HG02938 (cell line): Measurements from ENCODE around the gene CSNK1D.
"Not testable (repeated sequence)": the region's sequence is repeated elsewhere in the genome, so short reads cannot be mapped to it uniquely, and the experiment has no call there.

ENCODE experiments used
- ATAC-seq: cut with Tn5 transposase; IDR thresholded peaks from one replicate; pipeline ENCODE4 v1.9.1; 2021; ENCODE audit warnings: mild to moderate bottlenecking, moderate library complexity; ENCODE audit not compliant: unreplicated experiment

CSNK1D gene

GRCh38 chr17:82275326-82275725 lies 1.8 kb upstream of the CSNK1D start:
- ATAC-seq: no peak

DNA sequence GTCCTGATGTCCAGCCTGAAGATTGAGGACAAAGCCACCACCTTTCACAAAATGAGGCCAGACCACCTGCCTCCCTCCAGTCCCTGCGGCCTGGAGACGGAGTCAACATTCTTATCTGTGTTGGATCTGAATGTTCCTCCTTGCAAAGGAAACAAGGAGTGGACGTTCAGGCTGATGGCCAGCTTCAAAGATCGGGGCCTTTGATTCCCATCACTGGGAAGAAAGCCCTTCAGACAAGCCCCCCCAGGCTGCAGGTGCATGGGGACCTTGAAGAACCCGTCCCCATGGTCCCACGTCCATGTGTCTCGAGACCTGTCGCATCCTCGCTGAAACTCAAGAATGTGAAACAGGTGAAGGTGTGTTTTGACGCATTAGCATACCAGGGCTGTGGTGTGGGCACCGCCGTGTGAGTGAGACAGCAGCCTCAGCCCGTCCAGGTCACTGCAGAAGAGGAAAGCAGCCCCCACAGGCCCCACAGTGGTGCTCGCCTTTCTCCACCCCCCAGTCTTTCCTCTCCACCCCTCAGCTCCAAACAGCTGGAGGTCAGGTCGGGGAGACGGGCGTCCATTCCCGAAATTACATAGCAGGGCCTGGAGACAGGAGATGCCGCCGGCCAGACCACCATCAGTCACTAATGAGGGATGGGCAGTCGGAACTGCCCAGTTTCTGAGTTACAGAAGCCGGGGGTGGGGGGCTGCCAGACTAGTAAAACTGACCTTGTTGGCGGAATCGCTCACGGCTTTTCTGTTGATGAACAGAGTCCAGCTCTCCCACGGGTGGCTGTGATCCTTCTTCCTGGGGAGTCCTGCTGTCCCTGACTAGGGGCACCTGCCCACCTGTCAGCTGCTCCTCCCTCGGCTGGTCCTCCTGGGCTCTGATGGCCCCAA lies 877 bp upstream of the CSNK1D start:
- ATAC-seq: no peak

- no peak for ATAC-seq
Observed at GRCh38 chr17:82272495-82273326, 789 bp downstream of the CSNK1D start.

DNA sequence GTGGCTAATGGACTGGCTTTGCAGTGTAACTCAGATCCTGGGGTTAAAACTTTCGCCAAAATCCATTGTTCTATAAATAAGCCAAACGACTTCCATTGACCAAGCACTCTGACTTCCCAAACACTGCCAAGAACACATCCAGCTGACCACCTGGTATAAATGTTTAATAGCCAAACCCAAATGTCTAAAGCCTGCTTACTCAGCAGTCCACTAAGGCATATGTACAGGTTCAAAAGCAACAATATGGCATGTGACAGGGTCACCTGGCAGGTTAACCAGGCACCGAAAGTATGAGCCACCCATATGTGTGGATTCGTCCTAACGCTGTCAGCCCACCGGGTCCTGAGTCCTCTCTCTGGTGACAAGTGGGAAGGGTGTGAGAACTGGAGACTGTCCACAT lies 2.1 kb downstream of the CSNK1D start:
- ATAC-seq: no peak

- ATAC-seq: no peak
Observed at GRCh38 chr17:82270651-82271050, 2.8 kb downstream of the CSNK1D start.

- no peak for ATAC-seq
Observed at GRCh38 chr17:82269882-82270500, 3.5 kb downstream of the CSNK1D start.

DNA sequence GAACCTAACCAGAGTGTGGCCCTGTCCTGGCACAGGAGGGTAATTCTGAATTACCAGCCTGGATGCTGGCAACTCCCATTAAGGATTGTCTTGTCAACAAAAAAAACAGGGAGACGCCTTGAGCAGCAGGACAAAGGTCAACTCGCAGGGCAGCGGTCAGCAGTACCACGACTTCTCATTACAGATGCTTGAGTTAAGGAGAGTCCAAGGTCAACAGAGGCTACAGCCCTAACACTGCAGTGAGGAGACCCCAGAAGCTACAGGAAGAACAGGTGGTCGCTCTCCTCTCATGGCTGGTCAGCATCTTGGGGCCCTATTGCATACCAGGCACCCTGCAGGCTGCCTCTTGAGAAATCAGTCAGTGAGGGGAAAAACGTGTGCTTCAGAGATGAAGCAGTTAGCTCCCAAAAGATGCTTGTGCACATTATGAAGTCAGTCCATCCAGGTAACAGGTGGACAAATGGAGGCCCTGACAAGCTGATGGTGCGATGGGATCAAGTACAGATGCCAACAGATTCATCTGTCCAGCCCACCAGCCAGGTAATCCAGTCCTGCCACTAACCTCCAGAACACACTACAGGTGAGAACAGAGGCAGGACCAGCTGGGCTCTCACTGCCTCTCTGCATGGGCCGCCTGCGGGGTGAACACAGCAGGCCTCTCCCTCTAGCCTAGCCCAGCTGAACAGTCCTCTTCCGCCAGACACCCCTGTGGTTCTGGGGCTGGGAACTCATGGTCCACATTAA lies 4.2 kb downstream of the CSNK1D start:
- ATAC-seq: no peak

DNA sequence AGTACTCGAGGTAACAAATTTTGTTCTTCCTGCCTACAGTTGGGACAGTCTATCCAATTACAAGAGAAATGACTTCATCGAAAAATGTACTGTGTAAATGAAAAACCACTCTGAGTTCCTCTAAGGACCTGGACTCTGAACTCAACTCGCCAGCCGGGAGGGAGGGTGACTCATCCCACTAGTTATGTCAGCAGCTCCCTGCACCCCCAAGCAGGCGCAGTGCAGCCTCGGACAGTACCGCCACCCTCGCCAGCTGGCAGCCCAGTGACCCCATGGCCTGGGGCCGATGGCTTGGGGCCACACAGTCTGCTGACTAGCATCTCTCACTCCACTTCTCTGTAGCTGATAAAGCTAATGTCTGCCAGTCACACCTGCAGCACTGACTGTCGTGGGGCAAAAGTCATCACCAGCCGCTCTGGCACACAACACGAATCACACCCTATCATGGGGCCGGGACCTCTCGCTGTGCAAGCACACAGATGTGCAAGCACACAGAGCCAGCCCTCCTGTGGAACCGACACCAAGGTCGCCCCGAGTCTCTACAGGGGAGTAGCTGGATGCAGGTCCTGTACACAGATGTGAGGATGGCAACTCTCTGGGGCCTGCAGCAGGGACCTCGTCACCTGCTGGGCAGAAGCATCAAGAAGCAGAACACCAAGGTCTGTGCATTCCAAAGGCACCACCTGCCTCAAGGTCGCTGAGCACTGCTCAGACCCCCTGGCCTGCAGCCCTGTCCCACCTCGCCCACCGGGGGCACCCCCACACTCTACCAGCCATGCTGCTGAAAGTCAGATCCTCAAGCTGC lies 5.7 kb downstream of the CSNK1D start:
- ATAC-seq: no peak

- ATAC-seq: no peak
Observed at GRCh38 chr17:82266142-82266541, 7.4 kb downstream of the CSNK1D start.

- no peak for ATAC-seq
Observed at GRCh38 chr17:82263641-82264040, 9.9 kb downstream of the CSNK1D start.

DNA sequence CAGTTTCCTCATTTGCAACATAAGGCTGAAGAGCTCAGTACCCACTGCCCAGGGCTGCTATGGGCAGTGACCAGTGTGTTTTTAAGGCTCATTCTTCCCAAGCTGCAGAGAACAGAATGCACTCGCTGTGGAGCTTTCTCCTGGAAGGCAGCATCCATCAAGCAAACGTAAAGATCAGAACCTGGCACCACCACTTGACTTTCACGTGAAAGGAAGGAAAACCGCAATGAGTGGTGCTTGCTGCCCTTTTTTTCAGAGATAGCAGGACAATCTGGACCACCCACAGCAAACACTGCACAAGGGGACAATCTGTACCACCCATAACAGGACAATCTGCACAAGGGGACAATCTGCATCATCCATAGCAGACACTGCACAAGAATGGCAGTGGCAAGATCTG lies 11.2 kb downstream of the CSNK1D start:
- ATAC-seq: no peak

DNA sequence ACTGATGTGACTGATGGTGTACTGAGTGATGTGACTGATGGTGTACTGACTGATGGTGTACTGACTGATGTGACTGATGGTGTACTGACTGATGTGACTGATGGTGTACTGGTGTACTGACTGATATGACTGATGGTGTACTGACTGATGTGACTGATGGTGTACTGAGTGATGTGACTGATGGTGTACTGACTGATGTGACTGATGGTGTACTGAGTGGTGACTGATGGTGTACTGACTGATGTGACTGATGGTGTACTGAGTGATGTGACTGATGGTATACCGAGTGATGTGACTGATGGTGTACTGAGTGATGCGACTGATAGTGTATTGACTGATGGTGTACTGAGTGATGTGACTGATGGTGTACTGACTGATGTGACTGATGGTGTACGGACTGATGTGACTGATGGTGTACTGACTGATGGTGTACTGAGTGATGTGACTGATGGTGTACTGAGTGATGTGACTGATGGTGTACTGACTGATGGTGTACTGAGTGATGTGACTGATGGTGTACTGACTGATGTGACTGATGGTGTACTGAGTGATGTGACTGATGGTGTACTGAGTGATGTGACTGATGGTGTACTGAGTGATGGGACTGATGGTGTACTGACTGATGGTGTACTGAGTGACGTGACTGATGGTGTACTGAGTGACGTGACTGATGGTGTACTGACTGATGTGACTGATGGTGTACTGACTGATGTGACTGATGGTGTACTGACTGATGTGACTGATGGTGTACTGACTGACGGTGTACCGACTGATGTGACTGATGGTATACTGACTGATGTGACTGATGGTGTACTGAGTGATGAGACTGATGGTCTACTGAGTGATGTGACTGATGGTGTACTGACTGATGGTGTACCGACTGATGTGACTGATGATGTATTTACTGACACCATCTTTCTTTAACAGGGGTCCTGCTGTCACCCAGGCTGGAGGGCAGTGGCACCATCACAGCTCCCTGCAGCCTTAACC lies 13.2 kb downstream of the CSNK1D start:
- not testable (repeated sequence) for ATAC-seq

DNA sequence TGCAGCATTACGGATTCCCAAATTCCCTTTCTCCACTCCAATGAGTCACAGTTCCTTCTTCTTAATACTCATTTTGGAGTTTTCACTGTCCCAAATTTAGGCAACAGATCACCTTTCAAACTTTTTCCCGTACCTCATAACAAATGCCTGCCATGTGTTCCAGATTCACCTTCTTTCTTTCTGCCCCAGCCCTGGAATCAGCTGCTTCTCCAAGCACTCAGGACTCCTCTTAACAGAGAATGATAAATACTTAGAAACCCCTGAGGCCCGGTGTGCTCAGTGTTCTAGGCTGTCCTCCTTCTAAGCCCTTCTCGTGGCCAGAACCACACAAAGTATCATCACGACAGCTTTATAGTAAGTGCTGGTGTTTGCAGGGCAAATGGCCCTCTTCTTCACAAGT lies 14.9 kb downstream of the CSNK1D start:
- no peak for ATAC-seq

- no peak for ATAC-seq
Observed at GRCh38 chr17:82257473-82257872, 16.0 kb downstream of the CSNK1D start.

DNA sequence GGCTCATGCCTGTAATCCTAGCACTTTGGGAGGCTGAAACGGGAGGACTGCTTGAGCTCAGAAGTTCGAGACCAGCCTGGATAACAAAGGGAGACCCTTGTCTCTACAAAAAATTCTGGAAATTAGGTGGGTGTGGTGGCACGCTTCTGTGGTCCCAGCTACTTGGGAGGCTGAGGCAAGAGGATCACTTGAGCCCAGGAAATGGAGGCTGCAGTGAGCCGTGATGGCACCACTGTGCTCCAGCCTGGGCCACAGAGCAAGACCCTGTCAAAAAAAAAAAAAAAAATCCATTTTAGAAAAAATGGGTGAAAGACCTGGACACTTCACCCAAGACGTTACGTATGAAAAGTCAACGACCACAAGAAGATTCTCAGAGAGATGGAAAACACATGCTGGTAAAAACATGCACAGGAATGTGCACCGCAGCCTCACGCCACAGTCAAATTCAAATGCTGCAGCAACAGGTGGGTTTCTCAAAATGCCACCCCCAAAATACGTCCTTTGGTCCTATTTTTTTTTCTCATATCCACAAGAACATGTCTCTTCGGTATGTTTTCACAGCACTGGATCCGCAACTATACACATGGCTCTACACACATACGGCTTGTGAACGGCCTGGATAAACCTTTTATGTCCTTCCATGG lies 17.1 kb downstream of the CSNK1D start:
- ATAC-seq: no peak

GRCh38 chr17:82255402-82255972 lies 18.0 kb downstream of the CSNK1D start:
- no peak for ATAC-seq

DNA sequence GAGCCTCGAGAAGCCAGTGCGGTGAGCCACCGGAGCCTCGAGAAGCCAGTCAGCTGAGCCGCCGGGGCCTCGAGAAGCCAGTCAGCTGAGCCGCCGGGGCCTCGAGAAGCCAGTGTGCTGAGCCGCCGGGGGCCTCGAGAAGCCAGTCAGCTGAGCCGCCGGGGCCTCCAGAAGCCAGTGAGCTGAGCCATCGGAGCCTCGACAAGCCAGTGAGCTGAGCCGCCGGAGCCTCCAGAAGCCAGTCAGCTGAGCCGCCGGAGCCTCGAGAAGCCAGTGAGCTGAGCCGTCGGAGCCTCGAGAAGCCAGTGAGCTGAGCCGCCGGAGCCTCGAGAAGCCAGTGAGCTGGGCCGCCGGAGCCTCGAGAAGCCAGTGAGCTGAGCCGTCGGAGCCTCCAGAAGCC lies 18.8 kb downstream of the CSNK1D start:
- ATAC-seq: not testable (repeated sequence)

DNA sequence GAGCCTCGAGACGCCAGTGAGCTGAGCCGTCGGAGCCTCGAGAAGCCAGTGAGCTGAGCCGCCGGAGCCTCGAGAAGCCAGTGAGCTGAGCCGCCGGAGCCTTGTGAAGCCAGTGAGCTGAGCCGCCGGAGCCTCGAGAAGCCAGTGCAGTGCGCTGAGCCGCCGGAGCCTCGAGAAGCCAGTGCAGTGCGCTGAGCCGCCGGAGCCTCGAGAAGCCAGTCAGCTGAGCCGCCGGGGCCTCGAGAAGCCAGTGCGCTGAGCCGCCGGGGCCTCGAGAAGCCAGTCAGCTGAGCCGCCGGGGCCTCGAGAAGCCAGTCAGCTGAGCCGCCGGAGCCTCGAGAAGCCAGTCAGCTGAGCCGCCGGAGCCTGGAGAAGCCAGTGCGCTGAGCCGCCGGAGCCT lies 19.4 kb downstream of the CSNK1D start:
- ATAC-seq: not testable (repeated sequence)
